ACHN (cell line): ENCODE data around the gene UQCRC1.

ENCODE experiments used
- DNase-seq: peaks from one replicate; pipeline ENCODE4 v3.0.0-alpha.2; 2015
- in situ Hi-C: cut with HindIII; loops from 2 replicates; pipeline ENCODE4 v1.10.0; 2017; ENCODE audit warnings: low sequenced_read_pairs, low pct_ligation_motif_present, low pct_unique_long_range_greater_than_20kb

The UQCRC1 gene

DNA sequence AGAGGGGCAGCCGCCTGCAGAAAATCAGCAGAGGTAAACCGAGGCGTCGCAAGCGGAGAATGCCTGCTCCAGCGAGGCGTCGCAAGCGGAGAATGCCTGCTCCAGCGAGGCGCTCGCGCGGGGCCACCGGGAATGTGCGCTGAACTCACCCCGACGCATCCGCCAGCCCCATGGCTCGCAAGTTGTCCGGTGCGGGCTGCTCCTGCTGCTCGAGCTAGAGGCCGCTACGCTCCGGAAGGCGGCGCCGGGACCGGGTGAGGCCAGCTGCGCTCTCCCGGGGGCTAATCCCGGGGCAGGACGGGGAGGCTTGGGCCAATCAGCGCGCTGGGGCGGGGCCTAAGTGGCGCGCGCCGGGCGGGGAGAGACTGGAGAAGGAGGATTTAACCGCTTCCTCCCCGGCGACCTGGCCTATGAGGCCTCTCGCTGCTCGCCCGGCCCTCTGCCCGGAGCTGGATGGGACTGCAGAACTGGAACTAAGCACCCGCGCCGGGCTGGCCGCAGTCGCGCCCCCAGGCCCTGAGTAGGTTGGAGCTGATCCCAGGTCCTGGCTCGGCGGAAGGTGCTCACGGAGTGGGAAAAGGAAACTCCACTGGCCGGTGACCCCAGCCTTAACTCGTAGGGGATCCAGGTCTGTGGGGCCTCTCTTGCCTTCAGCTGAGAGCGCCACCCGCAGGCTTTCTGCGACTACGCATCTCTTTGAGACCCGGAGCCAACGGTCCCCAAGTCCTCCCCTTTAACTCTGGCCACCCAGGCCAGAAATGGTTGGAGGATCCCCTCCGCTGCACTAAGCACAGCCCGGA, 26.0 kb upstream of the UQCRC1 start, which contains the start of gene SLC26A6:
Gene SLC26A6, minus strand, starts transcription at position 240 of the 800 bp plus-strand sequence. Its CDS starts 68 bp downstream, at position 172.
- DNase-seq: peak; percentile 93
- in situ Hi-C loops: no loop called here

GRCh38 chr3:48634661-48635221, 25.3 kb upstream of the UQCRC1 start:
- peak; percentile 47 for DNase-seq

GRCh38 chr3:48633743-48634142, 24.3 kb upstream of the UQCRC1 start:
- in situ Hi-C loops: no loop called here
- DNase-seq: no peak

More at GRCh38 chr3:48634661-48635221, 25.3 kb upstream of the UQCRC1 start:
- in situ Hi-C loops: no loop called here

- in situ Hi-C loops: no loop called here
- DNase-seq: no peak
These were observed 23.8 kb upstream of the UQCRC1 start for GRCh38 chr3:48633256-48633655.

GRCh38 chr3:48631516-48632448, 22.3 kb upstream of the UQCRC1 start:
- no peak for DNase-seq
- in situ Hi-C loops: no loop called here

- in situ Hi-C loops: no loop called here
- no peak for DNase-seq
These were observed 21.4 kb upstream of the UQCRC1 start for GRCh38 chr3:48630833-48631232.

GRCh38 chr3:48630407-48630806, 21.0 kb upstream of the UQCRC1 start:
- in situ Hi-C loops: no loop called here

GRCh38 chr3:48629894-48630293, 20.4 kb upstream of the UQCRC1 start:
- in situ Hi-C loops: no loop called here
- no peak for DNase-seq

More at GRCh38 chr3:48630407-48630806, 21.0 kb upstream of the UQCRC1 start:
- no peak for DNase-seq

- in situ Hi-C loops: no loop called here
- no peak for DNase-seq
These were observed 19.0 kb upstream of the UQCRC1 start for GRCh38 chr3:48628277-48629017.

DNA sequence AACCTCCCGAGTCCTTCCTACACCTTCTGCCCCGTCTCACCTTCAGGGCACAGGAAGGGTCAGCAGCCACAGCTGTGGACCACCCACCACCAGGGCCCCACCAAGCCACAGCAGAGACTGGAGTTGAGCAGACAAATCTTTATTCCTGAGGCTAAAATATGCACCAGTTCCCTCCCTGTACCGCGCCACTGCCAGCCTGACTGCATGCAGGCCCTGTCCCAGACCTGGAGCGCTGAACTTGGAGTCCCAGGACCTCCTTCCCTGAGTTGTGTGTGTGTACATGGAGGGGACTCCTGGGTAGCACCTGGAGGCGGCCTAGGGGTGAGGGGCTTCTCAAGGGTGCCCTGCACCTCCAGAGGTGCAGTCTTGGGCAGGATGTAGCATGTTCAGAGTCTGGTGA, 16.2 kb upstream of the UQCRC1 start:
- in situ Hi-C loops: no loop called here

GRCh38 chr3:48624767-48625166, 15.3 kb upstream of the UQCRC1 start:
- in situ Hi-C loops: no loop called here
- no peak for DNase-seq

More for the DNA sequence above, 16.2 kb upstream of the UQCRC1 start:
- DNase-seq: no peak

GRCh38 chr3:48623851-48624547, 14.6 kb upstream of the UQCRC1 start:
- DNase-seq: no peak
- in situ Hi-C loops: no loop called here

DNA sequence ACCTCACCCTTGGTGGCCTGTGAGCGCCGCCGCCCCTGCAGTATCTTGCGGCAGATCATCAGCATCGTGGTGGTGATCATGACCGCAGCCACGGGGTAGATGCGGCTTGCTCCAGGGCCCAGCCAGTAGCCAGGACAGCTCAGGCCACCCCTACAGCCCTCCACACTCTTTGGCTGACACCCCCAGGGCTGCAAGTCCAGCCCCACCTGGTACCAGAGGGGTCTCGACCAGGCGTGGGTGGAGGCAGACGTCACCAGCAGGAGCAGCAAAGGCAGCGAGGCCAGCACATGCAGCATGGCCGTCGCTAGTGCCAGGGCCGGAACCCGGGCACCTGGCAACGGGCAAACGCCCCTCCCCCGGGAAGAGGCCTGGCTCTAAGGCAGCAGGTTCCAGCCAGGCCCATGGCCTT, 12.0 kb upstream of the UQCRC1 start, which contains the start of gene TMEM89:
Gene TMEM89, minus strand, starts transcription at position 309 of the 409 bp plus-strand sequence. Its CDS starts 13 bp downstream, at position 296.
- in situ Hi-C loops: no loop called here
- DNase-seq: no peak

- in situ Hi-C loops: no loop called here
- DNase-seq: no peak
These were observed 10.4 kb upstream of the UQCRC1 start for GRCh38 chr3:48619541-48620524.

DNA sequence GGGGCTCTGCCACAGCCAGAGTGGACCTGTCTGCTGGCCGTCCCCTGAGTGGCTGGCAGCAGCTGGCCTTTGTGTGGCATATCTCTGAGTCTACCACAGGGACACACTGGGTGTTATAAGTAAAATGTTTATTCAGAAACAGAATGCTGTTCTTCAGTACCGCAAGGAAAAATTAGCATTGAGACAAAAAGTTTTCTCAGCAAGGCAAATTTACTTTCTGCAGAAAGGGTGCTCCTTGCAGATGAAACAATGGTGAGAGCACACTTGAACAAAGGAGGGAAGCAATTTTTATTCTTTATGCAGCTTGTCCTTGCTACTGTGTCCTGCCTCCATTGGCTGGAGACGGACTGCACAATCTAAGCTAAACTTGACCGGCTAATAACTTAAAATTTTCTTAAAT, 8.1 kb upstream of the UQCRC1 start:
- no peak for DNase-seq
- in situ Hi-C loops: no loop called here

DNA sequence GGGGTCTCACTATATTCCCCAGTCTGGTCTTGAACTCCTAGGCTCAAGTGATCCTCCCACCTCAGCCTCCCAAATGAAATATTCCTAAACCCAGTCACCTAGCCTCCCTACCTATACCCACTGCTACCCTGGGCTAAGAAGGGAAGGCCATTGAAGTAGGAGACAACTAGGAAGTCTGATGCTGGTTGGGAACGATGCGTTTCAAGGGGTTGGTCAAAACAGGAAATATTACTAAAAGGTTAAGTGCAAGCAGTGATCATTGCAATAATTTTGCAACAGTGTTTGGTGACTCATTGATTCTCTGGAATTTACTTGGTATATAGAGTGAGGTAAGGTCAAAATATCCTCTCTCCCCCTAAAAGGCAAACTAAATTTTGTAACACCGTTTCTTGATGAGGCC, 4.6 kb upstream of the UQCRC1 start:
- DNase-seq: no peak
- in situ Hi-C loops: no loop called here

- DNase-seq: no peak
- in situ Hi-C loops: no loop called here
These were observed 2.9 kb upstream of the UQCRC1 start for GRCh38 chr3:48612309-48612708.
